GM12878 (cell line): Measurements from ENCODE around the gene PRDM9. TPM values are rescaled to one million over a fixed set of nuclear protein-coding genes. Genes with fewer than 3 reads are reported as not detected.

Experiments
- ATAC-seq: fragments of 200-7000 bp; cut with Tn5 transposase; 3 replicates; pipeline ENCODE4 v1.9.1; 2020; ENCODE audit warnings: mild to moderate bottlenecking, moderate library complexity
- BruUV-seq: library from RNA; stranded (reverse); fragments of 400-500 nt; replicated peaks from 2 replicates; lab custom pipeline; 2021; lab: Mats Ljungman, UMichigan
- CTCF ChIA-PET: fragments of 300-600 bp; sonication (Branson Sonifier 250); formaldehyde crosslinking; extraction: SDS; loops from one replicate; lab custom pipeline; 2021; ENCODE audit warnings: inconsistent platforms; lab: Yijun Ruan, JAX
- POLR2A ChIA-PET: fragments of 350-600 bp; formaldehyde crosslinking; extraction: SDS; loops from one replicate; lab custom pipeline; 2021; ENCODE audit warnings: inconsistent platforms; lab: Charles Lee
- RAD21 ChIA-PET: fragments of 300-600 bp; sonication (Branson Sonifier 250); formaldehyde crosslinking; loops from one replicate; lab custom pipeline; 2023; ENCODE audit warnings: antibody characterized with exemption; ENCODE audit not compliant: unreplicated experiment; lab: Charles Lee
- SMC1A ChIA-PET: fragments of 300-600 bp; sonication (Branson Sonifier 250); formaldehyde crosslinking; loops from one replicate; lab custom pipeline; 2023; ENCODE audit not compliant: unreplicated experiment, uncharacterized antibody; lab: Charles Lee
- DNase-seq: peaks from one replicate; pipeline ENCODE4 v3.0.0-alpha.2; 2011; ENCODE audit warnings: low read depth, low spot score
- FAIRE-seq: peaks from 3 replicates; lab custom pipeline; 2011; peaks lifted over from hg19 to GRCh38; lab: Jason Lieb, UNC
- H2AFZ ChIP-seq: 2 replicates; pipeline ENCODE4 v1.6.0; 2011; ENCODE audit warnings: low read depth, low read length, control low read depth; ENCODE audit not compliant: control insufficient read depth
- H3K27ac ChIP-seq: 2 replicates; pipeline ENCODE4 v1.5.1; 2011; ENCODE audit warnings: control low read depth; ENCODE audit not compliant: control insufficient read depth, insufficient read depth
- H3K27me3 ChIP-seq, 2 experiments: replicated peaks in 1 of 2; 2 replicates each; pipeline versions ENCODE4 v1.6.0 to v1.6.1; 2011; ENCODE audit warnings: low read length in 1 of 2; ENCODE audit not compliant: control insufficient read depth in 2 of 2, insufficient read depth in 2 of 2
- H3K36me3 ChIP-seq, 2 experiments: 2 replicates each; pipeline ENCODE4 v1.5.1; 2011; ENCODE audit warnings: low read length in 1 of 2; ENCODE audit not compliant: control insufficient read depth in 2 of 2, insufficient read depth in 2 of 2
- H3K4me1 ChIP-seq: 2 replicates; pipeline ENCODE4 v1.6.1; 2011; ENCODE audit warnings: mild to moderate bottlenecking, low read length, moderate library complexity, mixed read lengths; ENCODE audit not compliant: control insufficient read depth, insufficient read depth
- H3K4me2 ChIP-seq: 2 replicates; pipeline ENCODE4 v1.6.0; 2011; ENCODE audit warnings: control low read depth; ENCODE audit not compliant: control insufficient read depth, insufficient read depth
- H3K4me3 ChIP-seq: fragments of 200-600 bp; sonication (generic); 2 replicates; pipeline ENCODE4 v1.5.1; 2016
- H3K79me2 ChIP-seq: 2 replicates; pipeline ENCODE4 v1.6.0; 2011; ENCODE audit warnings: low read length; ENCODE audit not compliant: control insufficient read depth, insufficient read depth
- H3K9ac ChIP-seq: 2 replicates; pipeline ENCODE4 v1.8.0; 2011; ENCODE audit warnings: low read length, control low read depth, mixed read lengths; ENCODE audit not compliant: control insufficient read depth, insufficient read depth
- H3K9me3 ChIP-seq: replicated peaks from 3 replicates; pipeline ENCODE4 v1.5.1; 2011; ENCODE audit warnings: mild to moderate bottlenecking, low read length; ENCODE audit not compliant: control insufficient read depth, insufficient read depth
- H4K20me1 ChIP-seq: 2 replicates; pipeline ENCODE4 v1.6.0; 2011; ENCODE audit not compliant: control insufficient read depth, insufficient read depth
- ATF2 ChIP-seq: IDR thresholded peaks from 2 replicates; pipeline ENCODE4 v1.6.1; 2012; ENCODE audit warnings: low read length, inconsistent platforms
- BHLHE40 ChIP-seq, 2 experiments: fragments of 450-650 bp in 1 of 2; IDR thresholded peaks; 2 replicates each; pipeline ENCODE4 v1.6.1; 2011 to 2017; ENCODE audit warnings: low read depth in 2 of 2, borderline replicate concordance in 1 of 2, improper control_type of control experiment in 1 of 2, low read length in 1 of 2, mild to moderate bottlenecking in 1 of 2
- CEBPZ ChIP-seq: fragments of 150-350 bp; IDR thresholded peaks from 2 replicates; pipeline ENCODE4 v1.6.1; 2016; ENCODE audit warnings: low read depth, low read length
- CREM ChIP-seq: IDR thresholded peaks from 2 replicates; pipeline ENCODE4 v1.6.1; 2014; ENCODE audit warnings: antibody characterized with exemption, low read depth
- FOXM1 ChIP-seq: IDR thresholded peaks from 2 replicates; pipeline ENCODE4 v1.6.1; 2012; ENCODE audit warnings: low read depth, mild to moderate bottlenecking, inconsistent platforms, low read length, moderate library complexity
- GABPA ChIP-seq: IDR thresholded peaks from 2 replicates; pipeline ENCODE4 v1.6.1; 2014; ENCODE audit warnings: antibody characterized with exemption, low read depth, mild to moderate bottlenecking, inconsistent platforms
- GATAD2B ChIP-seq: fragments of 450-650 bp; conservative IDR thresholded peaks from 2 replicates; pipeline ENCODE4 v1.6.1; 2017; ENCODE audit warnings: low read depth, mild to moderate bottlenecking, moderate library complexity
- MEF2A ChIP-seq: IDR thresholded peaks from 2 replicates; pipeline ENCODE4 v1.6.1; 2011; ENCODE audit warnings: low read depth, mild to moderate bottlenecking, low read length, moderate library complexity; ENCODE audit not compliant: insufficient read depth
- MYB ChIP-seq: fragments of 150-350 bp; IDR thresholded peaks from 2 replicates; pipeline ENCODE4 v1.6.1; 2014; ENCODE audit warnings: mild to moderate bottlenecking, low read depth, low read length, borderline replicate concordance
- NBN ChIP-seq: fragments of 450-650 bp; IDR thresholded peaks from 2 replicates; pipeline ENCODE4 v1.6.1; 2016
- NFYA ChIP-seq: IDR thresholded peaks from 2 replicates; pipeline ENCODE4 v1.6.1; 2011; ENCODE audit warnings: low read depth, mild to moderate bottlenecking, low read length, improper control_type of control experiment, borderline replicate concordance
- NR2C2 ChIP-seq: IDR thresholded peaks from 2 replicates; pipeline ENCODE4 v1.6.1; 2011; ENCODE audit warnings: borderline replicate concordance, low read depth; ENCODE audit not compliant: control insufficient read depth, insufficient read length
- NR2F1 ChIP-seq: fragments of 450-650 bp; conservative IDR thresholded peaks from 2 replicates; pipeline ENCODE4 v1.6.1; 2017; ENCODE audit warnings: mild to moderate bottlenecking
- PBX3 ChIP-seq: IDR thresholded peaks from 2 replicates; pipeline ENCODE4 v1.6.1; 2011; ENCODE audit warnings: mild to moderate bottlenecking, low read depth, low read length, moderate library complexity; ENCODE audit not compliant: insufficient replicate concordance
- SREBF1 ChIP-seq: IDR thresholded peaks from 2 replicates; pipeline ENCODE4 v1.6.1; 2012; ENCODE audit warnings: mild to moderate bottlenecking, low read length
- TAF1 ChIP-seq: IDR thresholded peaks from 2 replicates; pipeline ENCODE4 v1.6.1; 2011; ENCODE audit warnings: mild to moderate bottlenecking, low read depth, low read length, borderline replicate concordance
- TARDBP ChIP-seq: IDR thresholded peaks from 2 replicates; pipeline ENCODE4 v1.6.1; 2016; ENCODE audit warnings: borderline replicate concordance
- TBL1XR1 ChIP-seq: IDR thresholded peaks from 2 replicates; pipeline ENCODE4 v1.6.1; 2012; ENCODE audit warnings: low read depth, low read length, improper control_type of control experiment
- ZNF217 ChIP-seq: fragments of 450-650 bp; IDR thresholded peaks from 2 replicates; pipeline ENCODE4 v1.6.1; 2017; ENCODE audit warnings: antibody characterized with exemption, mild to moderate bottlenecking
- ZZZ3 ChIP-seq: IDR thresholded peaks from 2 replicates; pipeline ENCODE4 v1.6.1; 2011; ENCODE audit warnings: low read depth; ENCODE audit not compliant: control insufficient read depth, insufficient read length
- WGBS: methylation state at CpG from one replicate; pipeline ENCODE4 v1.1.6; 2016; ENCODE audit warnings: low lambda C conversion rate; ENCODE audit not compliant: insufficient replicate concordance, insufficient coverage; ENCODE audit errors: missing lambda C conversion rate; 5-methylcytosine and 5-hydroxymethylcytosine counted together
- in situ Hi-C: fragments of 300-500 bp; cut with MboI; formaldehyde crosslinking; loops from 9 replicates; pipeline ENCODE4 v1.14.3; 2018; ENCODE audit warnings: mixed read lengths
- intact Hi-C: fragments of 100-400 bp; cut with micrococcal nuclease; formaldehyde crosslinking; loops from one replicate; pipeline ENCODE4 v1.14.2; 2022; ENCODE audit not compliant: unreplicated experiment
- polyA plus RNA-seq, 11 experiments: library from polyadenylated mRNA; depleted of rRNA in 4 of 11; unstranded in 6 of 11; stranded (reverse) in 5 of 11; fragments of >200 nt; fragmentation: Nextera tagmentation in 4 of 11; fragmentation: Illumina TruSeq in 1 of 11; extraction: Ambion mirVana in 4 of 11; extraction: Trizol in 1 of 11; gene quantifications; 1 replicate in 1 of 11; 2 replicates in 10 of 11; pipeline versions ENCODE4 v1.2.1 to v1.2.3, GENCODE V29; 2011 to 2016; ENCODE audit warnings: inconsistent platforms in 2 of 11, missing spikeins in 2 of 11, low read depth in 1 of 11
- total RNA-seq, 4 experiments: library from RNA; depleted of rRNA in 3 of 4; stranded (reverse); fragments of >200 nt in 3 of 4; fragmentation: Illumina TruSeq in 1 of 4; extraction: Trizol in 1 of 4; gene quantifications; 2 replicates each; pipeline versions ENCODE4 v1.2.1 to v1.2.3, GENCODE V29; 2013 to 2021

PRDM9 gene
- total and polyA plus RNA-seq, 10 of the 15 experiments (the other 5 are each of a cell fraction or from before 2014, with no cell fraction given): not detected

- no peak for TF ChIP-seq MEF2A
- no peak for TF ChIP-seq NR2F1
- no peak for TF ChIP-seq GABPA
- no peak for TF ChIP-seq GATAD2B
- no peak for TF ChIP-seq PBX3
- no peak for TF ChIP-seq SREBF1
- TF ChIP-seq, all 136 proteins: peak for 0
These were observed 33.1 kb upstream of the PRDM9 start (continued) for GRCh38 chr5:23474315-23474714.

GRCh38 chr5:23476580-23476979, 30.8 kb upstream of the PRDM9 start:
- H3K4me3 ChIP-seq: no peak overlapping the region
- ChIA-PET RAD21 (no interaction called here), SMC1A (interaction anchor here (1.0 kb wide), 1 partner anchor 19 kb away, joined by 3 read pairs; no protein-coding TSS in a partner anchor), POLR2A (no interaction called here), CTCF (interaction anchor here (0.6 kb wide), 1 partner anchor 124 kb away, joined by 4 read pairs; no protein-coding TSS in a partner anchor)
- BruUV-seq: no TSS peak
- no peaks in the 10 kb centered on the region for H4K20me1 ChIP-seq
- no peak for ATAC-seq
- H3K9ac ChIP-seq: no peak overlapping the region
- H3K79me2 ChIP-seq: no peaks in the 10 kb centered on the region
- no peak overlapping the region for H3K4me2 ChIP-seq
- no peak for FAIRE-seq
- H3K27me3 ChIP-seq: no peaks in the 10 kb centered on the region
- in situ Hi-C loops: no loop called here
- H2AFZ ChIP-seq: no peak overlapping the region
- intact Hi-C loops: no loop called here
- no peaks in the 10 kb centered on the region for H3K9me3 ChIP-seq
- no peak overlapping the region for H3K27ac ChIP-seq
- H3K4me1 ChIP-seq: no peaks in the 10 kb centered on the region
- no peak for DNase-seq
- no peaks in the 10 kb centered on the region for H3K36me3 ChIP-seq
- 0% methylated on average over 1 of the region's 1 CpG for WGBS
- TF ChIP-seq NBN (no peak), NR2C2 (no peak), ATF2 (no peak), CREM (no peak), CEBPZ (no peak), ZNF217 (no peak), FOXM1 (no peak), NFYA (no peak), TAF1 (no peak), TBL1XR1 (no peak), BHLHE40 (IDR thresholded peaks at IDR 0.05; ENCODE audit: borderline replicate concordance in 1 of 2, low read depth in 2 of 2, low read length in 1 of 2) (no peak), ZZZ3 (no peak), MYB (no peak), MEF2A (no peak), TARDBP (no peak)
